Esophagus muscularis mucosa (tissue), 4 donors: Measurements from ENCODE around the gene GP1BA. TPM values are rescaled to one million over a fixed set of nuclear protein-coding genes. Genes with fewer than 3 reads are reported as not detected.
A peak's percentile ranks its signal among the peaks of the same experiment; 100 is the strongest.
"Not testable (repeated sequence)": the region's sequence is repeated elsewhere in the genome, so short reads cannot be mapped to it uniquely, and the experiment has no call there.

Experiments used
- DNase-seq: peaks from one replicate; pipeline ENCODE4 v3.0.0-alpha.2; 2017; ENCODE audit errors: extremely low spot score
- H3K27ac ChIP-seq, 4 donors: fragments of 200-600 bp; sonication (generic); replicated peaks in 1 of 4; 1 replicate in 3 of 4; 2 replicates in 1 of 4; pipeline ENCODE4 v1.5.1; 2016 to 2019; ENCODE audit warnings: mild to moderate bottlenecking in 1 of 4
- H3K27me3 ChIP-seq, 4 donors: fragments of 200-600 bp; sonication (generic); one replicate each; pipeline versions ENCODE4 v1.5.1 to v1.6.0; 2016 to 2019
- H3K36me3 ChIP-seq, 4 donors: fragments of 200-600 bp; sonication (generic); one replicate each; pipeline ENCODE4 v1.5.1; 2016 to 2019
- H3K4me1 ChIP-seq, 4 donors: fragments of 200-600 bp; sonication (generic); one replicate each; pipeline ENCODE4 v1.5.1; 2016 to 2019
- H3K4me3 ChIP-seq, 4 donors: fragments of 200-600 bp; sonication (generic); 1 replicate in 2 of 4; 2 replicates in 2 of 4; pipeline ENCODE4 v1.5.1; 2016 to 2019; ENCODE audit warnings: mild to moderate bottlenecking in 4 of 4, moderate library complexity in 1 of 4
- H3K9me3 ChIP-seq, 4 donors: fragments of 200-600 bp; sonication (generic); 1 replicate in 3 of 4; 2 replicates in 1 of 4; pipeline ENCODE4 v1.5.1; 2016 to 2019
- EP300 ChIP-seq: sonication (generic); formaldehyde crosslinking; IDR thresholded peaks from one replicate; pipeline ENCODE4 v1.6.1; 2017; ENCODE audit warnings: antibody characterized with exemption
- POLR2A ChIP-seq: fragments of 450-650 bp; IDR thresholded peaks from one replicate; pipeline ENCODE4 v1.6.1; 2017; ENCODE audit warnings: antibody characterized with exemption, moderate library complexity, mild to moderate bottlenecking, low read depth
- POLR2AphosphoS5 ChIP-seq, 2 donors: sonication (generic); formaldehyde crosslinking; IDR thresholded peaks; one replicate each; pipeline ENCODE4 v1.6.1; 2017; ENCODE audit warnings: antibody characterized with exemption in 2 of 2
- WGBS: methylation state at CpG from one replicate; pipeline ENCODE4 v1.1.5; 2018; 5-methylcytosine and 5-hydroxymethylcytosine counted together
- intact Hi-C: fragments of 100-400 bp; cut with DNase I; formaldehyde crosslinking; loops from one replicate; pipeline ENCODE4 v1.15.1; 2023
- total RNA-seq, 4 donors: library from RNA; depleted of rRNA; stranded (reverse); fragments of >200 nt; gene quantifications; one replicate each; pipeline versions ENCODE4 v1.1.0 to v1.2.1, GENCODE V29; 2016
- TF ChIP-seq, protein P1 (sequence below), 3 experiments: fragments of 200-600 bp in 2 of 3; fragments of 450-650 bp in 1 of 3; sonication (generic) in 2 of 3; IDR thresholded peaks; one replicate each; pipeline ENCODE4 v1.5.1; 2017 to 2019; ENCODE audit warnings: antibody characterized with exemption in 3 of 3, mild to moderate bottlenecking in 2 of 3, moderate library complexity in 1 of 3

The GP1BA gene
- total RNA-seq, 4 donors from 2014 or later = 0.33 TPM; not detected in 3

DNA sequence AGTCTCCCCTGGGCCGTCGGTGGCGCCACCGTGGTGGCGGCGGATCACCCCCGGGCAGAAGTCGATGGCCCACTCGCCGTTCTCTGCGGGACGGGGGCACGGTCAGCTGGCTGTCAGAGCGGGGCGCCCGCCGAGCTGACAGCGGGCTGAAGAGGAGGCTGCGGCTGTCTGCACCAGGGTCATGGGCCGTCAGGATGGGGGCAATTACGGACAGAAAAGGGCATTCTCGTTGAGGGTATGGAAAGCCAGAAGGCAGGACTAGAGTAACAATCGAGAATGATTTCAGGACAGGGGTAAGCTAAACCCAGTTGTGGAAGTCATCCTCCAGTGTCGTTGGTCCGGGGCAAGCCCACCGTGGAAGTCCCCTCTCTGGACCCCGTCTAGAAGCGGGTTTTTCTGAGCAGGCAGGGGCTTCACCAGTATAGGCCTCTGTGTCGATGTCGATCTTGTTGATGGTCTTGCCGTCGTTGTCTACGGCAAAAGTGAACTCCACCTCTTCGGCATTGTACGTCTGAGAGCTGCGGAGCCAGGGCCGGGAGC lies 30.9 kb upstream of the GP1BA start:
- Histone ChIP-seq H3K27me3 (peaks cover 0 to 54% (median 26%) of the 10 kb centered on the region in 4 donors), H3K27ac (peak overlapping the region in 1 of 4 donors; percentile 46), H3K4me3 (peak overlapping the region; percentile 46 to 56 (median 54)), H3K4me1 (peaks cover 10 to 47% (median 33%) of the 10 kb centered on the region in 4 donors), H3K36me3 (peaks cover 7 to 15% (median 12%) of the 10 kb centered on the region in 4 donors), H3K9me3 (no peaks in the 10 kb centered on the region)
- intact Hi-C loops = no loop called here
- WGBS = 53% methylated on average over 30 of the region's 37 CpGs
- no peak for DNase-seq
- no peak for TF ChIP-seq POLR2AphosphoS5 (IDR thresholded peaks at IDR 0.05)
- TF ChIP-seq, protein P1, sequence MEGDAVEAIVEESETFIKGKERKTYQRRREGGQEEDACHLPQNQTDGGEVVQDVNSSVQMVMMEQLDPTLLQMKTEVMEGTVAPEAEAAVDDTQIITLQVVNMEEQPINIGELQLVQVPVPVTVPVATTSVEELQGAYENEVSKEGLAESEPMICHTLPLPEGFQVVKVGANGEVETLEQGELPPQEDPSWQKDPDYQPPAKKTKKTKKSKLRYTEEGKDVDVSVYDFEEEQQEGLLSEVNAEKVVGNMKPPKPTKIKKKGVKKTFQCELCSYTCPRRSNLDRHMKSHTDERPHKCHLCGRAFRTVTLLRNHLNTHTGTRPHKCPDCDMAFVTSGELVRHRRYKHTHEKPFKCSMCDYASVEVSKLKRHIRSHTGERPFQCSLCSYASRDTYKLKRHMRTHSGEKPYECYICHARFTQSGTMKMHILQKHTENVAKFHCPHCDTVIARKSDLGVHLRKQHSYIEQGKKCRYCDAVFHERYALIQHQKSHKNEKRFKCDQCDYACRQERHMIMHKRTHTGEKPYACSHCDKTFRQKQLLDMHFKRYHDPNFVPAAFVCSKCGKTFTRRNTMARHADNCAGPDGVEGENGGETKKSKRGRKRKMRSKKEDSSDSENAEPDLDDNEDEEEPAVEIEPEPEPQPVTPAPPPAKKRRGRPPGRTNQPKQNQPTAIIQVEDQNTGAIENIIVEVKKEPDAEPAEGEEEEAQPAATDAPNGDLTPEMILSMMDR (IDR thresholded peaks at IDR 0.05) = no peak
- no peak for TF ChIP-seq EP300
- no peak for TF ChIP-seq POLR2A

DNA sequence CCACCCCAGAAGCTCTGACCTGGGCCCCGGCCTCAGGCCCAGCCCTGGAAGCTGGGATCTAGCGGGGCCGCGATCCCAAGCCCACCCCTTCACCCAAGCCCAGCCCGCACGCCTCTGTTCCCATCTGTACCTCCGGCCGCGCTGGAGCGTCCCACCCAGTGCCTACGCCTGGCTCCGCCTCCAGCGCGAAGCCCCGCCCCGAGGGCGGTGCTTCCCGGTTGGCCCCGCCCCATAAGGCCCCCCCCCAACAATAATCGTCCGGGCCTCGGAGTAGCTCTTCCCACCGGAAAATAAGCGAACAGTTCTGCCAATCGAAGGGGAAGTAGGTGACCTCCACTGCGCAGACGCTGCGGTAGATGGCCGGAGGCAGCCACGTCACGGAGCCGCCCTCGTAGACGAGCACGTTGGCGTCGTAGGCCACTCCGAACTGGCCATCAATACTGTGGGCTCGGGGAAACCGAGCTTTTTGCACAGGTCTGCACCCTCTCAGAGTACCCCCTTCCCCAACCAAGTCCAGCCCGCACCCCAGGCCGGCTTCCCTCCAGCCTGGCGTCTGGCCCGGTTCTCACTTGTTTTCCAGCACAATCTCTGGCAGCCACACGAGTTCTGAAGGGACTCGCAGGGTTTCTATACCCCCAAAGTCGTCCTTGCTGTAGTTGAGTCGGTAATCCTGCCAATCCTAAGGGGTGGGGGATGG lies 30.3 kb upstream of the GP1BA start:
- intact Hi-C loops = no loop called here
- Histone ChIP-seq H3K27ac (peak overlapping the region in 2 of 4 donors; percentile 36 to 59), H3K36me3 (peaks cover under 1 to 9% (median 6%) of the 10 kb centered on the region in 4 donors), H3K27me3 (peaks cover 0 to 54% (median 26%) of the 10 kb centered on the region in 4 donors), H3K4me3 (peak overlapping the region in 2 of 4 donors; percentile 46 to 53), H3K9me3 (no peaks in the 10 kb centered on the region), H3K4me1 (peaks cover 10 to 47% (median 33%) of the 10 kb centered on the region in 4 donors)
- 50% methylated on average over 19 of the region's 48 CpGs for WGBS
- no peak for DNase-seq
- TF ChIP-seq POLR2A = no peak
- no peak for TF ChIP-seq EP300
- peak; percentile 25 to 53 for TF ChIP-seq POLR2AphosphoS5 (IDR thresholded peaks at IDR 0.05)

DNA sequence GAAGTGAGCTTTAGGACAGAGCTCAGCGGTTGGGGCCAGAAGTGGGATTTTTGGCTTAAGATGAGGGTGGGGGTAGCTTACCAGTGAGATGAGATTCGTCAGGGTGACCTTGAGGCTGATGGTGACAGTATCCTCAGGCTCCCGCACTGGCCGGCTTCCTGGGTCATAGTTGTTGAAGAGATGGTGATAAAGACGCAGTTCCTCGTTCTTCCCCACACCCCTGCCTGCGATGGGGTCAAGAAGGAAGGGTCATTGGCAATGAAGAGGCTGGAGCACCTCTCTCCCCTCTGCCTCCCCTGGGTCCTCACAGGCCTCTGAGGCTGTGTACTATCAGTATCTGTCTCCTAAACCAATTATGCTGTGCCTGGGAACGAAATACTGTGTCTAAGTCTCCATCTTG lies 29.5 kb upstream of the GP1BA start:
- H3K4me1 ChIP-seq = peaks cover 10 to 47% (median 33%) of the 10 kb centered on the region in 4 donors
- TF ChIP-seq, protein P1 (IDR thresholded peaks at IDR 0.05) = no peak
- no peak for TF ChIP-seq POLR2AphosphoS5 (IDR thresholded peaks at IDR 0.05)
- TF ChIP-seq EP300 = no peak
- no peak for TF ChIP-seq POLR2A
- no peaks in the 10 kb centered on the region for H3K9me3 ChIP-seq
- H3K27ac ChIP-seq = peak overlapping the region in 2 of 4 donors; percentile 36 to 59
- 83% methylated on average over 8 of the region's 8 CpGs for whole genome bisulfite sequencing
- no peak overlapping the region for H3K4me3 ChIP-seq
- H3K27me3 ChIP-seq = peaks cover 0 to 54% (median 26%) of the 10 kb centered on the region in 4 donors
- no peak for DNase-seq
- peaks cover 0 to 2% (median under 1%) of the 10 kb centered on the region in 4 donors for H3K36me3 ChIP-seq
- intact Hi-C loops = no loop called here

DNA sequence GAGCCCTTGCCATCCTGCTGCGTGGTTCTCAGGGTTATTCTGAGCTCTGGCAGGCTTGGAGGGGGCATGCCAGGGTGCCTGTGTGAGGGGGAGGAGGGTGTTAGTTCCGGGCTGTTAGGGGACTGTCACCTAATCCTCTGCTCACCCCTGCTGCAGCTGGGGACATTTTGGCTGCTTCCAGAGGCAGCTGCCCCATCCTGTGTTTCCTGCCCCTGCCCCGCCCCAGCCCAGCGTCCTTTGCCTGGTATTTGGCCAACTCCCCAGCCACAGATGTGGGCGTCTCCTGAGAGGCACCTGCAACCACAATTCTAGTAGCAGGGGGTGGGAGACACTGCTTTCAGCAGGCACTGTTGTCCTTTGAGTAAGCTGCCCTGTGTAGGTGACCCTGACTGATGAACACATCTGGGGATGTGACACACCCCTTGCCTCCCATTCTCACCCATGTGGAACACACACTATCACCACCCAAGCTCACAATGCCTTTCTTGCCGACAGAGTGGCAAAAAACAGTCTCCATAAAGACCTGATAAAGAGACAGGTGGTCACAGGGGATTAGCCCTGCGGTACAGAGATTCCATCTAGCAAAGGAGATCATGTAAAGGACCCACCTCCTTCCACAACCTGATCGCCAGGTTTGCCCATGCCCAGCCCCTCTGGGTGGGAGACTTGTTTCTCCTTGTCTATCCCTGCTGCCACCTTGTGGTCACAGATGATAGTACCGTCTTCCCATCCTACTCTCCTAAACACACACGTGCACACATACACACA lies 28.8 kb upstream of the GP1BA start, which contains the start of gene CHRNE:
Gene CHRNE (minus strand): TSS at position 48 of the 768 bp plus-strand sequence. CDS start 35 bp downstream, at position 13.
- TF ChIP-seq POLR2AphosphoS5 (IDR thresholded peaks at IDR 0.05) = peak in 1 of 2 donors; percentile 17
- TF ChIP-seq, protein P1 (IDR thresholded peaks at IDR 0.05) = peak; percentile 64 to 83 (median 80)
- TF ChIP-seq POLR2A = no peak
- no peak for TF ChIP-seq EP300
- WGBS = 17% methylated on average over 6 of the region's 10 CpGs
- peak; percentile 94 for DNase-seq
- H3K36me3 ChIP-seq = no peaks in the 10 kb centered on the region
- peaks cover 0 to 54% (median 26%) of the 10 kb centered on the region in 4 donors for H3K27me3 ChIP-seq
- intact Hi-C loops = no loop called here
- H3K9me3 ChIP-seq = no peaks in the 10 kb centered on the region
- H3K4me3 ChIP-seq = peak within 1 kb of the TSS in 1 of 4 donors; percentile 53
- peaks cover 10 to 47% (median 35%) of the 10 kb centered on the region in 4 donors for H3K4me1 ChIP-seq
- H3K27ac ChIP-seq = peak within 1 kb of the TSS in 2 of 4 donors; percentile 36 to 59

DNA sequence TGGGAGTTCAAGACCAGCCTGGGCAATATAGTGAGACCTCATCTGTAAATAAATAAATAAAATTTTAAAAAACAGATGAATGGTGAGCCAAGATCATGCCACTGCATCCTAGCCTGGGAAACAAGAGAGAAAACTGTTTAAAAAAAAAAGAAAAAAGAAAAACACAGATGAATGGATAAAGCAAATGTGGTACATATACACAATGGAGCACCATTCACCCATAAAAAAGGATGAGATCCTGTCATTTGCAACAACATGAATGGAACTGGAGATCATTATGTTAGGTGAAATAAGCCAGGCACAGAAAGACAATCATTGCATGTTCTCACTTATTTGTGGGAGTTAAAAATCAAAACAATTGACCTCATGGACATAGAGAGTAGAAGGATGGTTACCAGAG lies 25.4 kb upstream of the GP1BA start:
- H3K27ac ChIP-seq, H3K36me3 ChIP-seq, DNase-seq, H3K9me3 ChIP-seq, H3K4me3 ChIP-seq: not testable (repeated sequence)
- intact Hi-C loops = loop anchor here (5.0 kb wide), 2 partner anchors 81 to 156 kb away; partner anchors contain the start of gene CAMTA2
- H3K4me1 ChIP-seq = peaks cover 5 to 28% (median 18%) of the 10 kb centered on the region in 4 donors
- H3K27me3 ChIP-seq = peaks cover 0 to 24% (median 3%) of the 10 kb centered on the region in 4 donors
